ENCODE results near the gene USP12.

DNA sequence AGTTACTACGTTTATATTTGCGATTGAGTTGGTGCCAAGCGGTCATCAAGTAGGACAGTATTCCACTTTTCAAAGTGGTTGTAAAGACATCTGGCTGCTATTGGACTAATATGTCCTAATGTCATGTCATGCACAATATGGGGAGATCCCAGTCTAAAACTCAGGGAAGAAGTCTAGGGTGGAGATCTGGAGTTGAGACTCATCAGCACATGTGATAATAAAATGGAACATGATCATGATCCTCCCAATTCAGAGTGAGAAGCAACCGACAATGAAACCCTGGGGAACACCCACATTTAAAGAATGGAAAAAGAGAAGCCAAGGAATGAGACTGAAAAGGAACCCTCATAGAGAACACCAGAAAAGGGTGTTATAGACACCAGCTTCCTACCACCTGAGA is 80.2 kb downstream of the USP12 start:
- TF ChIP-seq POLR2A (IDR thresholded peaks at IDR 0.05), result no peak
- TF ChIP-seq, protein P1, sequence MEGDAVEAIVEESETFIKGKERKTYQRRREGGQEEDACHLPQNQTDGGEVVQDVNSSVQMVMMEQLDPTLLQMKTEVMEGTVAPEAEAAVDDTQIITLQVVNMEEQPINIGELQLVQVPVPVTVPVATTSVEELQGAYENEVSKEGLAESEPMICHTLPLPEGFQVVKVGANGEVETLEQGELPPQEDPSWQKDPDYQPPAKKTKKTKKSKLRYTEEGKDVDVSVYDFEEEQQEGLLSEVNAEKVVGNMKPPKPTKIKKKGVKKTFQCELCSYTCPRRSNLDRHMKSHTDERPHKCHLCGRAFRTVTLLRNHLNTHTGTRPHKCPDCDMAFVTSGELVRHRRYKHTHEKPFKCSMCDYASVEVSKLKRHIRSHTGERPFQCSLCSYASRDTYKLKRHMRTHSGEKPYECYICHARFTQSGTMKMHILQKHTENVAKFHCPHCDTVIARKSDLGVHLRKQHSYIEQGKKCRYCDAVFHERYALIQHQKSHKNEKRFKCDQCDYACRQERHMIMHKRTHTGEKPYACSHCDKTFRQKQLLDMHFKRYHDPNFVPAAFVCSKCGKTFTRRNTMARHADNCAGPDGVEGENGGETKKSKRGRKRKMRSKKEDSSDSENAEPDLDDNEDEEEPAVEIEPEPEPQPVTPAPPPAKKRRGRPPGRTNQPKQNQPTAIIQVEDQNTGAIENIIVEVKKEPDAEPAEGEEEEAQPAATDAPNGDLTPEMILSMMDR (IDR thresholded peaks at IDR 0.05), result no peak
